Ovary (tissue), 9 donors: Measurements from ENCODE around the gene RPP25L. TPM values are rescaled to one million over a fixed set of nuclear protein-coding genes. Genes with fewer than 3 reads are reported as not detected.

ENCODE experiments used
- DNase-seq, 5 donors: peaks; one replicate each; pipeline ENCODE4 v3.0.0-alpha.2; 2019 to 2020
- H3K27ac ChIP-seq, 2 donors: fragments of 200-600 bp; one replicate each; pipeline versions ENCODE4 v1.5.1 to v1.8.0; 2019 to 2022
- H3K27me3 ChIP-seq: fragments of 200-600 bp; one replicate; pipeline ENCODE4 v1.8.0; 2022
- H3K36me3 ChIP-seq: fragments of 200-600 bp; sonication (generic); one replicate; pipeline ENCODE4 v1.5.1; 2019
- H3K4me1 ChIP-seq: one replicate; pipeline ENCODE4 v1.8.1; 2013; ENCODE audit warnings: mild to moderate bottlenecking, moderate library complexity; ENCODE audit not compliant: insufficient read depth
- H3K4me3 ChIP-seq: fragments of 200-600 bp; sonication (generic); one replicate; pipeline ENCODE4 v1.5.1; 2017
- H3K9me3 ChIP-seq, 2 donors: fragments of 200-600 bp in 1 of 2; sonication (generic) in 1 of 2; one replicate each; pipeline versions ENCODE4 v1.5.1 to v1.8.1; 2013 to 2019; ENCODE audit warnings: mild to moderate bottlenecking in 1 of 2, moderate library complexity in 1 of 2
- CTCF ChIP-seq, 3 donors: fragments of 450-650 bp in 2 of 3; fragments of 200-600 bp in 1 of 3; IDR thresholded peaks; one replicate each; pipeline versions ENCODE4 v1.5.1 to v1.8.0; 2016 to 2022; ENCODE audit warnings: antibody characterized with exemption in 3 of 3, mild to moderate bottlenecking in 1 of 3
- EP300 ChIP-seq: sonication (generic); formaldehyde crosslinking; IDR thresholded peaks from one replicate; pipeline ENCODE4 v1.6.1; 2017; ENCODE audit warnings: antibody characterized with exemption
- POLR2A ChIP-seq: fragments of 450-650 bp; IDR thresholded peaks from one replicate; pipeline ENCODE4 v1.6.1; 2017; ENCODE audit warnings: antibody characterized with exemption, mild to moderate bottlenecking, moderate library complexity
- WGBS, 3 donors: extraction: QIAGEN DNeasy Blood & Tissue Kit in 1 of 3; methylation state at CpG; one replicate each; pipeline versions ENCODE4 v1.1.5 to v1.1.7; 2013 to 2017; 5-methylcytosine and 5-hydroxymethylcytosine counted together
- intact Hi-C, 4 donors: fragments of 100-400 bp; cut with DNase I; formaldehyde crosslinking; loops; one replicate each; pipeline versions ENCODE4 v1.11.0 to v1.15.1; 2022 to 2023
- polyA plus RNA-seq, 2 donors: library from polyadenylated mRNA; stranded (reverse); fragments of 200-250 nt in 1 of 2; fragments of 350-450 nt in 1 of 2; fragmentation: Illumina TruSeq in 1 of 2; extraction: RNeasy Lipid Tissue Mini Kit (QIAGEN cat#74804) in 1 of 2; gene quantifications; one replicate each; pipeline ENCODE4 v1.2.3, GENCODE V29; 2013 to 2014
- total RNA-seq, 7 donors: library from RNA; depleted of rRNA in 2 of 7; stranded (reverse); fragments of >200 nt in 2 of 7; fragmentation: NEBNext Ultra II Directional in 3 of 7; extraction: Animal tissue kit (Norgen Biotek cat#: 25700) in 3 of 7; gene quantifications; one replicate each; pipeline versions ENCODE4 v1.1.0 to v1.2.4, GENCODE V29; 2016 to 2023
- donor health status: DM: no; HTN: no; CAD: no; lungs with moderate emphysema.
- donor health status: DM: no; HTN: no; CAD: no.
- donor health status: Bipolar disorder and iron deficiency.
- donor health status: DM: yes; HTN: yes; CAD: no.
- donor health status: DM: no; HTN: no; CAD: no.
- donor health status: DM: yes; HTN: yes; CAD: no.

RPP25L gene
- total and polyA plus RNA-seq, 9 donors: 5.4 to 28.8 (median 20.6) TPM

GRCh38 chr9:34584970-34585369 is 26.9 kb downstream of the RPP25L start:
- no peak overlapping the region for H3K27ac ChIP-seq
- no peak overlapping the region for H3K4me3 ChIP-seq
- no peak for DNase-seq
- peaks cover 1% of the 10 kb centered on the region for H3K4me1 ChIP-seq
- intact Hi-C loops: no loop called here
- H3K36me3 ChIP-seq: no peaks in the 10 kb centered on the region
- WGBS, 3 donors: 83 to 88% (median 84%) methylated on average over 5 of the region's 5 CpGs
- no peak for TF ChIP-seq EP300
- TF ChIP-seq POLR2A: no peak
- no peak for TF ChIP-seq CTCF (IDR thresholded peaks at IDR 0.05)
- no peaks in the 10 kb centered on the region for H3K9me3 ChIP-seq
- H3K27me3 ChIP-seq: no peaks in the 10 kb centered on the region

DNA sequence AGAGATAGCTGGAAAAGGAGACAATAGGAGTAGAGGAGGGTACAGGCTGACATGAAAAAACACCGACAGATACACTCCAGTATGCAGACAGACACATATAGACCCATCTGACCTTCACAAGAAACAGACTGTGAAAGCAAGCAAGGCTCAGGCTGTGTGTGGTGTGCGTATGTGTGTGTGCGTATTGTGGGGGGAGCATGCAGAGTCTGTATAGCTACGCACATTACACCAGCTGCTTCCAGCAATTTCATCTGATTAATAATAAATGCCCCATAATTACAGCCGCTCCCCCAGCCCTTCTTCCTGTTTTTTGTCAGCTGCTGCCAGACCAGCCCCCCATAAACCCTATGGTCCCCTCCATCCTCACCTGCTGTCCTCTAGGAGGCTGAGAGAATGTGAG is 29.1 kb downstream of the RPP25L start:
- no peak for TF ChIP-seq EP300
- no peak for TF ChIP-seq CTCF (IDR thresholded peaks at IDR 0.05)
- no peak overlapping the region for H3K27ac ChIP-seq
- H3K9me3 ChIP-seq: no peaks in the 10 kb centered on the region
- intact Hi-C loops: no loop called here
- H3K4me3 ChIP-seq: no peak overlapping the region
- peaks cover 7% of the 10 kb centered on the region for H3K4me1 ChIP-seq
- H3K36me3 ChIP-seq: no peaks in the 10 kb centered on the region
- DNase-seq: no peak
- 78 to 96% (median 91%) methylated on average over 5 of the region's 5 CpGs for WGBS, 3 donors
- H3K27me3 ChIP-seq: no peaks in the 10 kb centered on the region

DNA sequence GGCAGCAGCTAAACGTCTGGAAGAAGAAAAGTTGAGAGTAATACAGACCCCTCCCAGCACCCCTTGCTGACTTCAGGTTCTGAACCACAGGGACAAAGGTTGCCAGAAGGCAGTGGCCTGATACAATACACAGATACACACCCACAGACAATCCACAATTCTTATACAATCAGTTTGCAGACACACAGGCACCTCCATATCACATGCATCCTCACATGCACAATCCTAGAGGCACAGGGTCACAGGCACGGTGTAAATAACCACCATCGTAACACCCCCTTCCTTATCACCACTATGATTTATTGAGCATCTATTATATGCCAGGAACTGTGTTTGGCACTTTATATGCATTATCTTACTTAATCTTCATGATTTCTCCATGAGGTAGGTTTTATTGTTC is 30.6 kb downstream of the RPP25L start:
- DNase-seq: no peak
- intact Hi-C loops: no loop called here
- Histone ChIP-seq H3K27ac (no peak overlapping the region), H3K27me3 (no peaks in the 10 kb centered on the region), H3K4me3 (no peak overlapping the region), H3K9me3 (no peaks in the 10 kb centered on the region), H3K4me1 (peaks cover 10% of the 10 kb centered on the region), H3K36me3 (no peaks in the 10 kb centered on the region)
- TF ChIP-seq POLR2A (no peak), EP300 (no peak), CTCF (IDR thresholded peaks at IDR 0.05) (no peak)
- 78 to 86% (median 82%) methylated on average over 3 of the region's 3 CpGs for WGBS, 3 donors

DNA sequence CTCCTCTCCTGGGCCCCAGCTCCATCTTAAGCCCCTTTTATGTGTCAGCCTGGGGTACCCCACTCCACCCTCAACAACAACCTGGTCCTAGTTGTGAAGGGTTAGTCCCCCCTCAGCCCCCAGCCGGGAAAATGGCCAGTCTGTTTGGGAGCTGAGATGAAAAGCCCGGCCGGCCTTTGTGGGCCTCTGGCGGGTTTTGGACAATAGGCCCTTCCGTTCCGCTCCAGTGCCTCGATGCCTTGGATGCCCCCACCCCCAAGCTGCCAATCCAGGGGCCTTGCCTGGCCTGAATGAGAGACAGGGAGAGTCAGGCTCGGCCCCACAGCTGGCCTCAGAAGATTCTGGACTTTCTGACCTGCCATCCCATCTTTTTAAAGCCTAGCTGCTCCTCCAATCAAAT is 31.5 kb downstream of the RPP25L start:
- intact Hi-C loops: no loop called here
- Histone ChIP-seq H3K4me1 (peaks cover 10% of the 10 kb centered on the region), H3K27me3 (no peaks in the 10 kb centered on the region), H3K27ac (no peak overlapping the region), H3K36me3 (no peaks in the 10 kb centered on the region), H3K4me3 (no peak overlapping the region), H3K9me3 (no peaks in the 10 kb centered on the region)
- WGBS, 3 donors: 87 to 90% (median 89%) methylated on average over 8 of the region's 8 CpGs
- no peak for DNase-seq
- TF ChIP-seq EP300 (no peak), POLR2A (no peak), CTCF (IDR thresholded peaks at IDR 0.05) (no peak)

GRCh38 chr9:34579808-34580163 is 32.1 kb downstream of the RPP25L start:
- TF ChIP-seq POLR2A (no peak), CTCF (IDR thresholded peaks at IDR 0.05) (no peak), EP300 (no peak)
- no peak for DNase-seq
- Histone ChIP-seq H3K4me1 (peaks cover 10% of the 10 kb centered on the region), H3K9me3 (no peaks in the 10 kb centered on the region), H3K4me3 (no peak overlapping the region), H3K36me3 (no peaks in the 10 kb centered on the region), H3K27ac (no peak overlapping the region), H3K27me3 (no peaks in the 10 kb centered on the region)
- intact Hi-C loops: no loop called here
- 80 to 90% (median 81%) methylated on average over 5 of the region's 5 CpGs for WGBS, 3 donors
